Mammary epithelial cell (primary cell): ENCODE data around the gene GAN.

ENCODE experiments used
- EZH2 ChIP-seq: IDR thresholded peaks from 2 replicates; pipeline ENCODE4 v1.6.1; 2012; ENCODE audit warnings: low read length, inconsistent platforms, borderline replicate concordance
- TF ChIP-seq, protein P1 (sequence below), 2 donors: IDR thresholded peaks in 1 of 2; conservative IDR thresholded peaks in 1 of 2; 2 replicates each; pipeline ENCODE4 v1.5.1; 2011 to 2012; ENCODE audit warnings: inconsistent platforms in 2 of 2, low read length in 2 of 2, mild to moderate bottlenecking in 2 of 2, control low read depth in 1 of 2, low read depth in 1 of 2; ENCODE audit not compliant: insufficient read depth in 1 of 2; ENCODE audit errors: extremely low read depth in 1 of 2

DNA sequence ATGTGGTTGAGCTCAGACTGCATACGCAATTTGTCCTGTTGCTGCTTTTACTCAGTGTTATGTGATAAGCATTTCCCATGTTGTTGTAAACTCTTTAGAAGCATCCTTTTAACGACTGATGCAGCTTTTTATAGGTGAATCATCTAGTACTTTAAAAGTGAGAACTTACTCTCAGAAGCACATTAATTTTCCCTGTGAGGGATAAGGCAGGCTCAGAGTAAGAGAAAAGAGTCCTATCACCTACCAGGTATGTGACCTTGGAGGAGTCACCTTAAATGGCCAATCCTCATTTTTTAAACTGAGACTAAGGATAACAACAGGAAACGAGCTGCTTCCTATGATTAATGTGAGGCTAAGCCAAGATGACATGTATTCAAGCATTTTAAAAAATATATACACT lies 34.4 kb upstream of the GAN start:
- TF ChIP-seq, protein P1, sequence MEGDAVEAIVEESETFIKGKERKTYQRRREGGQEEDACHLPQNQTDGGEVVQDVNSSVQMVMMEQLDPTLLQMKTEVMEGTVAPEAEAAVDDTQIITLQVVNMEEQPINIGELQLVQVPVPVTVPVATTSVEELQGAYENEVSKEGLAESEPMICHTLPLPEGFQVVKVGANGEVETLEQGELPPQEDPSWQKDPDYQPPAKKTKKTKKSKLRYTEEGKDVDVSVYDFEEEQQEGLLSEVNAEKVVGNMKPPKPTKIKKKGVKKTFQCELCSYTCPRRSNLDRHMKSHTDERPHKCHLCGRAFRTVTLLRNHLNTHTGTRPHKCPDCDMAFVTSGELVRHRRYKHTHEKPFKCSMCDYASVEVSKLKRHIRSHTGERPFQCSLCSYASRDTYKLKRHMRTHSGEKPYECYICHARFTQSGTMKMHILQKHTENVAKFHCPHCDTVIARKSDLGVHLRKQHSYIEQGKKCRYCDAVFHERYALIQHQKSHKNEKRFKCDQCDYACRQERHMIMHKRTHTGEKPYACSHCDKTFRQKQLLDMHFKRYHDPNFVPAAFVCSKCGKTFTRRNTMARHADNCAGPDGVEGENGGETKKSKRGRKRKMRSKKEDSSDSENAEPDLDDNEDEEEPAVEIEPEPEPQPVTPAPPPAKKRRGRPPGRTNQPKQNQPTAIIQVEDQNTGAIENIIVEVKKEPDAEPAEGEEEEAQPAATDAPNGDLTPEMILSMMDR (conservative IDR thresholded peaks at IDR 0.05 in 1 of 2, IDR thresholded peaks at IDR 0.05 in 1 of 2; ENCODE audit: extremely low read depth in 1 of 2, insufficient read depth in 1 of 2, low read depth in 1 of 2, low read length in 2 of 2) = no peak
- TF ChIP-seq EZH2 = no peak
